ENCODE results near the gene DPP7.
A peak's percentile ranks its signal among the peaks of the same experiment; 100 is the strongest.

The DPP7 gene

DNA sequence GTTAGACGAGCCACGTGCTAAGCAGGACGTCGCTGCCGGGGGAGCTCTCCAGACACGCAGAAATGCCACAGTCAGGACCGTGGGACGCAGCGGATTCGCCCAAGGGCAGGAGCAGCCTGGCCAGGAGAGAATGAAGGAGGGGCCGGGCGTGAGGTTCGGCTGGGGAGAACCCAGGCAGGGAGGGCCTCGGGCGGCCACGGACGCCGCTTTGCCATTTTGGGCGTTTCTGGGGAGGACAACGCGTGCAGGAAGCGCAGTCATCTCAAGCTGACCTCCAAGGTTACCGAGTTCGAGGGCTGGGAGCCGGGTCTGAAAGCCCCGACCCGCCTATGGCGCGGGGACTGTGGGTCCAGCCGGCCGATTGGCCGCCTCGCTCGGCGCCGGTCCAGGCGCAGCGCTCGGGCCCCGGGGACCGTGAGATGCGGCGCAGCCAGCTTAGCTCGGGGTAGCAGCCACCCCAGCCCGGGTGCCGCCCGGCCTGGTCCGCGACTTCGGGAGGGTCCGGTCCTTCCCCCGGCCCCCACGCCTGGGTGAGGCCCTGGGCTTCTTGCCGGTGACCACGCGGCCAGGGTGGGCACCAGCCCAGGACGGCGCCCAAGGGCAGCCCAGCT, 28.5 kb downstream of the DPP7 start:
- DNase-seq = no peak

DNA sequence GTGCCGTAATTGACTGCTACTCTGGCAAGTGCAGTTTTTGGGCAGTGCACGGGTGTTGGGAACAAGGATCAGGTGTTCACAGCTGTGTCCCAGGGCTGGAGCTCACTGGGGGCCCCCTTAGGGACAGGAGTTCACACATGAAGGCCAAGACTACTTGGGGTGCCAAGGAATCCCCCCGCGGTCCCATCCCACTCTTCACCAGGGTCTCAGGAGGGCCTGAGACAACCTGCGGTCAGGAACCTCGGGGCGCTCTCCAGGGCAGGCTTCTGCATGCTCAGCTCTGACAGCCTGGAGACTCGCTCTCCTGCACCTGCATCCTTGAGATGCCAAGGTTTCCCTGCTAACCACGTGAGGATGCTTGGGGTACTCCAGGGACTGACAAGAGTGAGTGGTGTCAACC, 30.0 kb downstream of the DPP7 start:
- DNase-seq = no peak

DNA sequence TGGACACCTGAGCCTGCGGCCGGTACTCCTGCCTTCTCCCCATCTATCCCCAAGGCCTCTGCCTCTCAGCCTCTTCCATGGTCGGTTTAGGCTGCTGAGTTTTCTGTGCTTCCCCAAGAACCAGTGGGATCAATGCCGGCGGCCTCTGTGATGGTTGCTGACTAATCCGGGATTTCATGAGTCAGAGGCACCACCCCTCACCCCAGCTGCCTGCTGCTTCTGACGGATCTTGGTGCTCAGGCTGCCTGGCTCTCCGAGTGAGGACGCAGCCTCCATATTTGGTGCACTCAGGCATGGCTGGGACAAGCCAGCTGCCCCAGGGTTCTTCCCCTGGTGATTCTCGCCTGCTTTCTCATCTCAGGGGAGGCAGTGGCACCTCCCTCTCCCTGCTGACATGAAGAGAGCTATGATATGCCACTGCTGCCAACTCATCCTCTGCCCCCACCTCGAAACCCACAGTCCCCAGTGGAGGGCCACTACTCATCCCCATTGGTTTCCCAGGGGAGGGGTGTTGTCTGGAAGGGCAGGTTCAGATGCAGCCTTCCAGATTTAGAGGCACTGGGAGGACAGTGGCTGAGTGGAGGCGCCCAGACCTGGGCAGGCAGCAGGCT, 31.0 kb downstream of the DPP7 start:
- DNase-seq = no peak

DNA sequence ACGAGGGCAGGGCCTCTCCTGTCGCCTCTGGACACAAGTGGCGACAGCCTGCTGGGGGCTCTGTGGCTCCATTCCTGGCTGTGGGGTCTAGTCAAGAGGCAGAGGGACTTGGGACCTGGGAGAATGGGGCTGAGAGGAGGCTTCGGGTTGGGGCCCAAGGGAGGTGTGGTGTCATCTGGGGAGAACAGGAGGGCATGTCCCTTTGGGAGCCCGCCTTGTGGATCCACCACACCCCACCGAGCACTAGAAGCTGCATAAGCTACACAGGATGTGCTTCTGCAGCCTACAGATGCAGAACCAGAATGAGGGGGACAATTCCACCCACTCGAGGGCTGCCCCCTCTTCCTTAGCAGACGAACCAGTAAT, 31.6 kb downstream of the DPP7 start:
- DNase-seq = no peak

DNA sequence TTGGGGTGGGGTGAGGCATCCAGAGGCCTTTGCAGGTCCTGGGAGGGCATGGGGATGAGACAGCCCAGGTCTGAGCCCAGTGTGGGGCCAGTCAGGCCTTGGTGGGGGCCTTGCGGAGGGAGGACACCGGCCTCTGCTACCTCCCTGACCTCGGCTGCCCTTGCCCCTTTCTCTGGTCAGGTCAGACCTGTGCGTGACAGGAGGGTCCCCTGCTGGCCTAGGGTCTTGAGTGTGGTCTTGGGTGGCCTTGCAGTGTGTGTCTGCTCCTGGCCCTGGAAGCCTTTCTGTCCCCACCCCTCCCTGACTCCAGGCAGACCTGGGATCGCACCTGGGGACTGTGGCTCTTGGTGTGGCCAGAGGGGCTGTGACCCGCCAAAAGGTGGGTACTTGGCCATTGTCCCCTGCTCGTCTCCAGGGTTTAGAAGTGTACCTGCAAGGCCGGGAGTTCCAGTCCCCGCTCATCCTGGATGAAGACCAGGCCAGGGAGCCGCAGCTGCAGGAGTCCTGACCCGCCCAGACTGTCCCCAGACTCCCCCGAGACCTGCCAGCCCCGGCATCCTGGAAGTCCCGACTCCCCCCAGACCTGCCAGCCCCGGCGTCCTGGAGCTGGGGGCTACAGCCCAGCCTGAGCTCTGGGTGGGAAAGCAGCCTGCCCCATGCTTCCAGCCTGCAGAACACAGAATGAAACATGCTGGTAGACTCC, 32.2 kb downstream of the DPP7 start:
- no peak for DNase-seq

DNA sequence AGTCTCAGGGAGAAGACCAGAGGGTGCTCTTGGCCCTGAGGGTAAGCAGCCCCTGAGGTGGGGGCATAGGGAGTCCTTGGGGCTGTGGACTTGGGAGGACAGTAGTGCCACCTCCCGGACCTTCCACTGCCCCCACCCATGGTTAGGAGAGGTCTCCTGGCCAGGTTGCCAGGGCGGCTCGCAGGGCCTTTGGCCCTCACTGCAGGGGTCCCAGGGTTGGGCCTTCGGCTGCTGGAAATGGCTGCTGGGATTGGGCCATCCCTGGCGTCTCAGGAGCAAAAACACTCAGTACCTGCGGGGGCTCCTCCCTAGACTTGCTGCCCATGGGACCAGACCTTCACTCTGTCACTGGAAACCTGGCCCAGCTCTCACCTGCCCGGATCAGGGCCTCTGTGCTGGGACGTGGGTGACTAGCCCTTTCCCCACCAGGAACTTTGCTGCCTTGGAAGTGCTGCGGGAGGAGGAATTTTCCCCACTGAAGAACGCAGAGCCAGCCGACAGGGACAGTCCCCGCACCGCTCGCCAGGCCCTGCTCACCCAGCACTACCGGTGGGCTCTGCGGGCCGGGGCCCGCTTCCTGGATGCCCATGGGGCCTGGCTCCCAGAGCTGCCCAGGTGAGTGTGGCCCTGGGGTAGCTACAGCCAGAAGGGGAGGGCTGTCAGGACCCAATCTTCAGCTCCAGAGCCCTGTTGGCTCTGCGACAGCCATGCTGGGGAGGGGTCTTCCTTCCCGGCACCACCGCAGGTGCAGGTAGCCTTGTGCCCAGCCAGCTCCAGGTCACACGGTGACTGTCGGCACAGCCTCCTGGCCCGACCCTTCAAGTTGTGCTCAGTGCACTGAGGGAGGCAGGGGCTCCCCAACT, 34.0 kb downstream of the DPP7 start:
- DNase-seq = no peak

DNA sequence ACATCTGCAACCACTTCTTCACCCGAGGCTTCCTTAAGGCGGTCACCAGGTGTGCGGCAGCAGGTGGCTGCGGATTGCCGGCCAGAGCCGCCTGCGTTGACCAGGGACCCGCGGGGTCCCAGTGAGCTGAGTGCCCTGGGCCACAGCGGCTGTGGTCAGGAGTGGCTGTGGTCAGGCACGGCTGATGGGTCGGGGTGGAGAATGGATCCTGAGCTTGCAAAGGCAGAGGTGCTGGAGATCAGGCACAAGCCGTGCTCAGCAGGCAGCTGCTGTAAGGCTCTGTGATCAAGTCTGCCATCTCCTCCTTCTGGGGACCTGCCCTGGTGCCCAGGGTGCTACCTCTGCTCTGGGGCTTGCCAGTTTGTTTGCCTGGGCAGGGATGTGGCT, 35.1 kb downstream of the DPP7 start:
- no peak for DNase-seq

DNA sequence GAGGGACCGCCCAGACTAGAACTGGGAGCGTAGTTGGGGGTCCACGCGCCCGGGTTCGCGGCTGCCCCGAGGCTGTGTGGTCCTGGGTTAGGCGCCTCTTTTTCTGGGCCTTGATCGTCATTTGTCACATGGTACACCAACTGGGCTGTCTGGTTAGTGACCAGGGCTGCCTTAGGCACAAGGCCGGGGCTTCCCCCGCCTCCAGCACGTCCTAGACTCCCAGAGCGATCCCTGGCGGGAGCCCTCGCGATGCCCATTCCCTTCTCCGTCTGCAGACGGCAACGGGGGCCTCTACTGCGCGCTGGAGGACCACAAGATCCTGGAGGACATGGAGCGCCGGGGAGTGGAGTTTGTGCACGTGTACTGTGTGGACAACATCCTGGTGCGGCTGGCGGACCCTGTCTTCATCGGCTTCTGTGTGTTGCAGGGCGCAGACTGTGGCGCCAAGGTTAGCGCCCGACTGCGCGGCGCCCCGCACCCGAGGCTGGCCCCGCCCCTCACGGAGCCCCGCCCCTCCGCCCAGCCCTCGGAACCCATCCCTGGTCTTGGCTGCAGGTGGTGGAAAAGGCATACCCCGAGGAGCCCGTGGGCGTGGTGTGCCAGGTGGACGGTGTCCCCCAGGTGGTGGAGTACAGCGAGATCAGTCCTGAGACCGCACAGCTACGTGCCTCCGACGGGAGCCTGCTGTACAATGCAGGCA, 35.7 kb downstream of the DPP7 start:
- DNase-seq = no peak

DNA sequence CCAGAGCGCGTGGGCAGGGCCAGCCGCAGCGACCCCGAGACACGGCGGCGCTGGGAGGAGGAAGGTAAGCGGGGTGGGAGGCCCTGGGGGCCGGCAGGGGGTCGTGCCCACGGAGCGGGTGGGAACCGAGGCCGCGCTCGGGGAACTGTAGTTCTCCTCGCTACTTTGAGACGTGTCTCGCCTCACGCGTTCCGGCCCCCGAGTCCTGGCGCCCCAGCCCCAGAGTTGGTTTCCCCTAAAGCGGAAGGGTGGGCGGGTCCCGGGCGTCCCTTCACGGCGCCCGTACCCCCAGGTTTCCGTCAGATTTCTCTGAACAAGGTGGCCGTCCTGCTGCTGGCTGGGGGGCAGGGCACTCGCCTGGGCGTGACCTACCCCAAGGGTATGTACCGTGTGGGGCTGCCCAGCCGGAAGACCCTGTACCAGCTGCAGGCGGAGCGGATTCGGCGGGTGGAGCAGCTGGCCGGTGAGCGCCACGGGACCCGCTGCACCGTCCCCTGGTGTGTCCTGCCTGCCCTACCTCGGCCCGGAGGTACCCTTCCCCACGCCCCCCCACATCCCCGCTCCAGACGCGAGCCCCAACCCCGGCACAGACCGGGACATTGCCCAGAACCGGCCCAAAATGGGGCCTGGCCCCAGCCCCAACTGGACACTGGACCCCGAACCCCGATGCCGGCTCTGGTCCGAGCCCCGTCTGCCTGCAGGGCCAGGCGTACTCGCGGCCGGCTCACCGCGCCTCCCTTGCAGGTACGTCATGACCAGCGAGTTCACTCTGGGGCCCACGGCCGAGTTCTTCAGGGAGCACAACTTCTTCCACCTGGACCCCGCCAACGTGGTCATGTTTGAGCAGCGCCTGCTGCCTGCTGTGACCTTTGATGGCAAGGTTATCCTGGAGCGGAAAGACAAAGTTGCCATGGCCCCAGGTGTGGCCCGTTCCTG, 36.5 kb downstream of the DPP7 start:
- DNase-seq = no peak

DNA sequence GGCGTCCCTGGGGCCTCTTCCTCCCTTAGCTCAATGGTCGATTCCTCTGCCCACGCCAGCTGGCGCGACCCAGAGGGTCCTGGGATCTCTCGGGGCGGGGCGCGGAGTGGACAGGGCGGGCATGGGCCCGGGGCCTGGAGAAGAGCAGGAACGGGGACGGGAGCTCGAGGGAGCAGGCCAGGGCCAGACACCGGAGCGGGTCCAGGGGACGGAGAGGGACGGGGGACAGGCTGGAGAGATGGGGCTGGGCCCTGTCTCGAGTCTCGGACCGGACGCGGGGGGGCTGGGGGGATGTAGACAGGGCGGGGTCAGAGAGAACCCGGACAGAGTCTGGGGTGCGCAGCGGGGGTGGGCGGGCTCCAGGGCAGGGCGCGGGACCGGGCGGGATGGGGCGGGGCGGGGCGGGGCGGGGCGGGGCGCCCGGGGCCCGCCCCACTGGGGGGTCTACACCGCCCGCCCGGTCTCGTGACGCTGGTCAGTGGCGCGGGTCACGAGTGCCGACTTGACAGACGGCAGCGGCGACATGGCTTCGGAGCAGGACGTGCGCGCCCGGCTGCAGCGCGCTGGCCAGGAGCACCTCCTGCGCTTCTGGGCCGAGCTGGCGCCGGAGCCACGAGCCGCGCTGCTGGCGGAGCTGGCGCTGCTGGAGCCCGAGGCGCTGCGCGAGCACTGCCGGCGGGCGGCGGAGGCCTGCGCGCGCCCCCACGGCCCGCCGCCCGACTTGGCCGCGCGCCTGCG, 37.4 kb downstream of the DPP7 start, which contains the start of gene UAP1L1:
UAP1L1 (plus strand) TSS at position 508 of the 738 bp plus-strand sequence; CDS start at position 524, 16 bp downstream.
- DNase-seq = no peak

DNA sequence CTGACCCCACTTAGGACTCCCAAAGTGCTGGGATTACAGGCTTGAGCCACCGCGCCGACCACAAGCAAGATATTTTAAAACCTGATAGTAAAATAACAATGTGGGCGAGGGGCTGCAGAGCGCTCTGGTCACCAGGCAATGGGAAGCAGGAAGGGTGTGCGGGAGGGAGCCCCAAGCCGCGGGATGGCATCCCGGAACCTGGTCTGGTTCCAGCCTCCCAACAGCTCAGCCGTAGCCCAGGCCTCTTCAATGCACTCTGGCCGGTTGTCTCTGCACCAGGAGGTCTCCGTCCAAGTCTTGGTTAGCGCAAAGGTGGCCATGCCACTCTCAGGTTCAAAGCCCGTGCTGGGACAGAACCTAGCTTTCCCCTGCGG, 37.9 kb downstream of the DPP7 start:
- no peak for DNase-seq

DNA sequence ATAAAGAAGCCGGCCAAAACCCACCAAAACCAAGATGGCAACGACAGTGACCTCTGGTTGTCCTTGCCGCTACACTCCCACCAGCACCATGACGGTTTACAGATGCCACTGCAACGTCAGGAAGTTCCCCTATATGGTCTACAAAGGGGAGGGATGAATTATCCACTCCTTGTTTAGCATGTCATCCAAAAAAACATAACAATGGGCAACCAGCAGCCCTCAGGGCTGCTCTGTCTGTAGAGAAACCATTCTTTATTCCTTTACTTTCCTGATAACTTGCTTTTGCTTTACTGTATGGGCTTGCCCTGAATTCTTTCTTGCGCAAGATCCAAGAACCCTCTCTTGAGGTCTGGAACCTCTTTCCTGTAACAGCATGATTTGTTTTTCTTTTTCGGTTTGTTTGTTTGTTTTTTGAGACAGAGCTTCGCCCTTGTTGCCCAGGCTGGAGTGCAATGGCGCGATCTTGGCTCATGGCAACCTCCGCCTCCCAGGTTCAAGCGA, 39.2 kb downstream of the DPP7 start:
- DNase-seq = no peak

DNA sequence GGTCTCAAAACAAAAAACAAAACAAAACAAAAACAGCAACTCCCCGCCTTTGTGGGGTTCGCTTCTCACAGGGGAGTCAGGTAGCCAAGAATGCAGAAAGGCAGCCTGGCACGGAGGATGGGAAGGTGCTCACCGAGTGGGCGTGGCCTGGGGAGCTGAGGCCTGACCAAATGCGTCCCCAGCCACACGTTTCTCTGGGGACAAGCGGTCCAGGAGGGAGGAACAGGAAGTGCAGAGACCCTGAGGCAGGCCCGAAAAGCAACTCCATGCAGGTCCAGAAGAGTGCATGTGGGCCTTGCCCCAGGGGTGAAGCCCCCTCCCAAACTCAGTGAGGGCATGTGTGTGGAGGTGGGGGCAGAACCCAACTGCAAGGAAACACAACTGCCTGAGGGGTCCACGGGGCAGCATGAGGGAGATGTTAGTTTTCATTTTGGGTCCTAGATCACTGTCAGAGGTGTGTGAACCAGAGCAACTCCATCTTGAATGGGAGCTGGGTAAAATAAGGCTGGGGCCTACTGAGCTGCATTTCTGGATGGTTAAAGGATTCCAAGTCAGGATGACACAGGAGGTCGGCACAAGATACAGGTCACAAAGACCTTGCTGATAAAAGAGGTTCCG, 39.8 kb downstream of the DPP7 start:
- no peak for DNase-seq

DNA sequence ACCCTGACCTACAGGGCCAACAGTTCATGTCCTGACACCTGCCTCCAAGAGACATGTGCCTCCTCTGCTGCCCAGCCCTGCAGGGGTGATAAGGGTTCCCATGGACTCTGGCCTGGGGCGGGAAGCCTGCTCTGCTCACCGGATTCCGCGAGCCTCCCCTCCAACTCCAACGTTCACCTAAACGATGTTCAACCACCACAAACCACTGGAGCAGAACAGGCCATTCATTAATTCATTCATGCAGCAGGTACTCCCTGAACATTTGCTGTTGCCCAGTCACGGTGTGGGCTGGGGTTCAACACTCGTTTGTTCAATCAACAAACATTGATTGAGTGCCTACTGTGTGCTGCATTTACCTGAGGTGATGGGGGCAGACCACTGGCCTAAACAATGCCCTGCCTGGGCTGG, 40.5 kb downstream of the DPP7 start:
- no peak for DNase-seq

DNA sequence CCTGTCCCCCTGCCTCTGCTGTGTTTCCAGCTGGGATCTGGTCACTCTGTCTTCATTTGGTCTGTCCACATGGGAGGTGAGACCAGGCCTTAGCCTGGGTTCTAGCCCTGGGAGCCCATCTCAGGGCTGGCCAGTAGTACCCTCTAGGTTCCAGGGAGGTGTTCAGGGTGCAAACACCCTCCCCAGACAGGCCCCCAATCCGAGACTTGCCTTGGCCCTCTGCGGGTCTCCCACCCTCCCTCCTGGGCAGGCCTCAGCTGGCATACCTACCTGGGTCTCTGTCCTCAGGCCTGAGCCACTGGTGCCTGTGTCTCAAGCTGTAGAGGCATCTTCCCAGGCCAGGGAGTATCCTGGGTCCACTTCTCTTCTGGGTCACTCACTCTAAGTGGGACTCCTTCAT, 43.3 kb downstream of the DPP7 start:
- DNase-seq = no peak

DNA sequence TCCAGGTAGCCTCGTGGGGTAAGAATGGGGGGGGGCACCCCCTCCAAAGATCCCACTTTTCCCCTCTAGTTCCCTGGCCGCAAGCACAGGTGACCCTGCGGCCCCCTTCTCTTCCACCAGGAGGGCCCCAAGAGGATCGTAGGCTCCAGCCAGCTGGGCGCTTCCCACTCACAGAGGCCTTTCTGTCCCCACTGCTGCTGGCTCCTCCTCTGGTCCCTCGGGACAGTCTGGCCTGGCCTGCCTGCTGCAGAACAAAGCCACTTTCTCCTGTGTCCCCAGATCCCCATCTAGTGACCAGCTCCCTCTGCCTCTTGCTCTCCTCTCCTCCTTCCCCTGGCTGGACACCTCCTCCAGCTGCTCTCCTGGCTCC, 43.6 kb downstream of the DPP7 start:
- DNase-seq = no peak

DNA sequence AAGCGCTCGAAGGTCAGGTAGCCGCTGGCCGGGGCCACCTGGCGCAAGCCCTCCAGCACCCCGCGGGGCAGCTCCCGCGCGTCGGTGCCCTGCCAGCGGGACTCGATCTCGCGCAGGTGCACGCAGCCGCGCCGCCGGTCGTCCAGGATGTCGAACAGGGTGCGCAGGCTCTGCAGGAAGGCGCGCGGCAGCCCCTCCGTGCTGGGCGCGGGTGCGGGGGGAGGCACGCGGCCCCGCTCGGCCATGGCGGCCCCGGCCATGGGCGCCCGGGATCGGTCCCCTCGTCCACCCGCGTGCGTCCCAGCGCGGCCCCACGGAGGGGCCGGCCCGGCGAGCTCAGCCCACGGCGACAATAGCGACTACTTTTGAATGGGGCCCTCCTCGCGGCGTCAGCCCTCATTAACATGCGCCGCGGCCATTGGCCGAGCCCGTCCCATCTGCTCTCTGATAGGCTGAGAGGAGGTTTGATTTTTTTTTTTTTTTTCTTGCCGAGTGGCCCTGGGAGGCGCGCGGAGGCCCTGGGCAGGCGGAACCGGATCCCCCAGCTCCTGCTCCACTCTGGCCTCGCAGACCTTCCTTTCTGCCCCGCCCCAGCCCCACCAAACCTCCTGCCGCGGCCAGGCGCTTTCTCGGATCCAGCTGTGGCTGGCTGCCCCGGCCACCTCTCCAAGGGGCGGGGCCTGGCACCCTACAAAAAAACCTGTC, 44.2 kb downstream of the DPP7 start, which contains the start of gene SAPCD2:
SAPCD2 (minus strand) TSS at position 357 of the 705 bp plus-strand sequence; CDS start at position 260, 97 bp downstream.
- DNase-seq = peak; percentile 80

DNA sequence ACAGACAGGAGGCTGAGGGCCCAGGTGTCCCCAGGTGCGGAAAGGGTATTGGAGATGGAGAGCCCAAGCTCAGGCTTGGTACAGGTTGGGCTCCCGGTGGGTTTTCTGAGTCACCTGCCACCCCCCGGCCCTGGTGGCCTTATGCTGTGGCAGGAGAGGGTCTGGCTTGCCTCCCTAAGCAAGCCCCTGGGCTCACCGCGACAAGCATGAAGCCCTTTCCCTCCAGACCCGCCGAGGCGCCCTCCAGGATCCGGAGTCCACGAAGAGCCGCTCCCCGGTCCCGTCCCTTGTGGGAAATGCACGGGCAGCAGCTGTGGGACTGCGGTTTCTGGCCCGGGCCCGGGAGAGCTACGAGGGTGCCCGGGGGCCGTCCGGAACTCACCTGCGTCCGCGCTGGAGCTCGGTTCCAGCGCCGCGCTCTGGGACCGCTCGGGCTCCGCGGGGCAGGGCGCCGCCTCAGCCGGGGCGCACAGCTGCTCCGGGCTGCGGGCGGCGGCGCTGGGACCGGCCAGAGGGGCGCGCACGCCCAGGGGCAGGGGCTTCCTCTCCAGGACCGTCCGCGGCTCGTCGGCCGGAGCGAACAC, 44.9 kb downstream of the DPP7 start:
- DNase-seq = no peak

Data from DMS 273 treated with DMSO at 0.1 percent for 48 hours (cell line).